Measurements from ENCODE around the gene GRM4.
"Not testable (repeated sequence)": the region's sequence is repeated elsewhere in the genome, so short reads cannot be mapped to it uniquely, and the experiment has no call there.

GRM4 gene

DNA sequence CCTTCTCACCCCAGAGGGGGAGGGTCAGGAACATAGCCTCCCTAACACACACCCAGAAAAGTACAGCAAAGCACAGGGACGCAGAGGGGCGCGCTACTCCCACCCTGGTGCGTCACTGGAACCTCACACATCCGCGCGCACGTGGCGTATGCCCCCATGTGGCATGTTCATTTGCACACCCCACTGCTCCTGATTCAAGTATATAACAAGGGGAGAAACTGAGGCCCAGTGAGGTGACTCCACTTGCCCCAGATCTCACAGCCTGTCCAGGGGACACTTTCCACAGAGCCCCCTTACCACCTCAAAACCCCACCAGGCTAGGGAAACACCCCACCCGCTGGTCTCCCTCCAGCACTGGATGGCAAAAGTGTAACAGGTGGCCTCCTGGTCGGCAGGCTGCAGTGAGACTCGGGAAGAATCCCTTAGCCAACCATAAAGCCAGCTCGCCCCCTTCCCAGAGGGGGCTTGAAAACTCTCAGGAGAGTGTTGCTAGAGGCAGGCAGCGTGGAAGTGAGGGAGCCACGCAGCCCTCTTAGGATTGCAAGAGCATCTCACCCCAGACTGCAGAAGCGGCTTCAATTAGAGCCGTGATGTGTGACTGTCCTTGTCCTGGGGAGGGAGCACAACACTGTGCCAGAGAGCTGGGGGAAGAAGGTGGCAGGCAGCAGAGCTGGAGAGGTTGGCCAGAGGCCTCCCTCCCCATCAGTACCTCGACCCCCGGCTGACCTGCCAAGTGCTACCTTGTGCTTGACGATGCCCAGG lies at the start of gene GRM4:
Gene GRM4, minus strand, starts transcription at position 67 of the 762 bp plus-strand sequence. CDS start 12,591 bp downstream, outside the sequence.
- DNase-seq (ENCODE audit: low read depth in 2 of 2), result no peak

DNA sequence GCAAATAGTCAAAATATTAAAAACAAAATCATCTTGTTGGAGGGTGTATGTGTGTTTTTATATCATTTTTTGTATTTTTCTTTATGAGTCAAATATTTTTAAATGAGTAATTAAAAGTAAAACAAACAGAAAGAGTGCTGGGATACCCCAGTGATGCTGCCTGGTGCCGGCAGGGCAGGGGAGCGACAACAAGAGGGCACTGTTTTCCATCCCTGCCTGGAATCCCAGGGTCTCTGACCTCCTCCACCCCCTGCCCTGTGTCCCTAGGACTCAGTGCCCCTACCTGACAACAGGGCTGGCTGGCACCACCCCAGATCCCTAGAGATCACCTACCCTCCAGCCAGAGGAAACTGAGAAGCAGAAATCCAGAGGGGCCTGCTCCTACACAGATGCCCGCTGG lies 48.9 kb upstream of the GRM4 start:
- DNase-seq (ENCODE audit: low read depth in 2 of 2), result no peak

GRCh38 chr6:34190504-34191122 lies 44.7 kb upstream of the GRM4 start:
- DNase-seq (ENCODE audit: low read depth in 2 of 2), result no peak

DNA sequence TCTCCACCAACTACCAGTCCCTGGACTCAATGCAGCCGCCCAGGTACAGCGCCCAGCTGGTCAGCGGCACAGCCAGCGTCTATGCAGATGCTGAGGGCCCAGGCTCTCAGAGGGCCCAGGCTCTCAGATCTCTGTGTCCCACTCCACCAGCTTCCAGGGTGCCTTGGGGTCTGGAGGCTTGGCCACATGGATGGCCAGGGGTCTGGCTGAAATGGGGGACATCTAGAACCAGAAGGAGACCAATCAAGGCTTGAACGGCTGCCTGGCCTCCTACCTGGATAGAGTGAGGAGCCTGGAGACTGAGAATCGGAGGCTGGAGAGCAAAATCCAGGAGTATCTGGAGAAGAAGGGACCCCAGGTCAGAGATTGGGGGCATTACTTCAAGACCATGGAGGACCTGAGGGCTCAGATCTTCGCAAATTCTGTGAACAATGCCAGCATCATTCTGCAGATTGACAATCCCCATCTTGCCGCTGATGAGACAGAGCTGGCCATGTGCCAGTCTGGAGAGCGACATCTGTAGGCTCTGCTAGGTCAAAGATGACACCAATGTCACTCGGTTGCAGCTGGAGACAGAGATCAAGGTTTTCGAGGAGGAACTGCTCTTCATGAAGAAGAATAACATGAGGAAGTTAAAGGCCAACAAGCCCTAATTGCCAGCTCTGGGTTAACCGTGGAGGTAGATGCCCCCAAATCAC lies 44.1 kb upstream of the GRM4 start:
- DNase-seq (ENCODE audit: low read depth in 2 of 2), result no peak

DNA sequence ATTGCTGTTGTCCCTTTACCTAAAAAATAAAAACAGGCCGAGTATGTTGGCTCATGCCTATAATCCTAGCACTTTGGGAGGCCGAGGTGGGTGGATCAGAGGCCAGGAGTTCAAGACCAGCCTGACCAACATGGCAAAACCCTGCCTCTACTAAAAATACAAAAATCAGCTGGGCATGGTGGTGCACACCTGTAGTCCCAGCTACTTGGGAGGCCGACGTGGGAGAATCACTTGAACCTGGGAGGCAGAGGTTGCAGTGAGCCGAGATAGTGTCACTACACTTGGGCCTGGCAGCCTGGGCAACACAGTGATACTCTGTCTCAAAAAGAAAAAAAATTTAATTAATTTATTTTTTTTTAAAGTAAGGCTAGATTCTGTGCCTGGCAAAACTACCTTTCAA lies 38.8 kb upstream of the GRM4 start:
- not testable (repeated sequence) for DNase-seq (ENCODE audit: low read depth in 2 of 2)

GRCh38 chr6:34182751-34183531 lies 37.1 kb upstream of the GRM4 start:
- peak; percentile 57 to 68 for DNase-seq (ENCODE audit: low read depth in 2 of 2)

DNA sequence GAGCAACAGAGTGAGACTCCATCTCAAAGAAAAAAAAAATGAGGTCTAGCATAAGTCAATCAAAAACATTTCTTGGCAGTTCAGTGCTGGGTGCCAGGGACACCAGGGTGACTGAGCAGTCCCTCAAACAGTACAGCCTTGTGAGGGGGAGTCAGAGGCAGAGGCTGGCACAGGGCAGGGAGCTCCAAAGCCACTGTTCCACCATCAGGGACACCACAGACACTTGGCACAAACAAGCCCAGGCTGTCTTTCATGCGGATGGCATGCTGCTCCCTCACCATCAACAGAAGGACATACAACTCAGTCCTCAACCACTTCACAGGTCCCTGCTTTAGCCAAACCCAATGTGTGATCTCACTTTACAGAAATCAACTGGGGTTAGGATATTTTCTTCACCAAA lies 36.0 kb upstream of the GRM4 start:
- no peak for DNase-seq (ENCODE audit: low read depth in 2 of 2)

- no peak for DNase-seq (ENCODE audit: low read depth in 2 of 2)
These were observed 33.3 kb upstream of the GRM4 start for GRCh38 chr6:34179106-34179720.

- no peak for DNase-seq (ENCODE audit: low read depth in 2 of 2)
These were observed 32.6 kb upstream of the GRM4 start for GRCh38 chr6:34178357-34179105.

DNA sequence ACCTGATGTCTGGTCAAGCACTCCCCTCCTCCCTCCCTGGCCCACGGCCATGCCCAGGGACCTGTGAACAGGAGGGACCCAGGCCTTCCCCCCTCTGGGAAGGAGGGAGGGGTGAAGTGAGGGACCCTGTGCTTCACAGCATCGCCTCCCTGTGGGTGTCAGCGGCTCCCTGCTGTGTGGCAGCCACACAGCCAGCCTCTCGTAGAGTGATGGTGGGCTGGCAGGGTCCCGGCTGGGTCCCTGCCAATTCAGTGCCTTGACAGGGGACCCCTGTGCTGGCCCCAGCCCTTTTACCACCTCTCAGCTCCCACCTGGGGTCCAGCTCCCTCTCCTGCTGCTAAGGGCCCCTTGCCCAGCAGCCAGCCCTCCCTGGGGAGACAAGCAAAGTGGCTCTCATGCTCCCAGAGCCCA lies 31.3 kb upstream of the GRM4 start:
- no peak for DNase-seq (ENCODE audit: low read depth in 2 of 2)

DNA sequence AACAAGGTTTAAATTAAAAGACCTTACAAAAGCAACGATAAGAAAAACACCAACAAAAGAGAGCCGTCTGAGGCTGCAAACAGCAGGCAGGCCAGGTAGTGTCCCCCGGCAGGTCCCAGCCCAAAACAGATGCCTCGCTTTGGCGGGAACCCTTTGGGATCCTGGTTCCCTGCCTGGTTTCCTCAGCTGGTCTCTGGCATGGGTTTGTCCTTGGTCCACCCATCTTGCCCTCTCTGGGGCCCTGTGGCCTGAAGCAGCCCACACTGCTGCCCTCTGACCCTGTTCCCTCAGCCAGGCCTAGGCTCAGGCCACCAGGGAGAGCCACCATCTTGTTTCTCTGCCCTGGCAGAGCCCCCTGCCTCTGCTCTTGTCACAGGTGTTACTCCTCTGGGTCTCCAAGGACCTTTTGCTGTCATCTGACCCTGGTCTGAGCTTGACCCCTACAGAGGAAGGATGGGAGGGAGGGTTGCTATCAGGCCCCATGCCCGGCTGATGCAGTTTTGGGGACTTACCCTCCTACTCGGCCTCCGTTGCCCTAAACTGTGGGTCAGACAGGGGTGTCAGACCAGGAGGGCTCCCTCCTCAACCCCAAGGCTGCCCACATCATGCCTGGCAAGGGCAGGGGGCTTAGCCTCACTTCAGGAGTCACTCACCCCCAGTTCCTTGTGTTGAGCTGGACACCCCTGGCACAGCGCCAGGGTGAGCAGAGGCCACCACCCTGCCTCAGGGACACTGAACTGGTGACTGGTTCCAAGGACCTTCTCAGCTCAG lies 30.6 kb upstream of the GRM4 start:
- no peak for DNase-seq (ENCODE audit: low read depth in 2 of 2)

DNA sequence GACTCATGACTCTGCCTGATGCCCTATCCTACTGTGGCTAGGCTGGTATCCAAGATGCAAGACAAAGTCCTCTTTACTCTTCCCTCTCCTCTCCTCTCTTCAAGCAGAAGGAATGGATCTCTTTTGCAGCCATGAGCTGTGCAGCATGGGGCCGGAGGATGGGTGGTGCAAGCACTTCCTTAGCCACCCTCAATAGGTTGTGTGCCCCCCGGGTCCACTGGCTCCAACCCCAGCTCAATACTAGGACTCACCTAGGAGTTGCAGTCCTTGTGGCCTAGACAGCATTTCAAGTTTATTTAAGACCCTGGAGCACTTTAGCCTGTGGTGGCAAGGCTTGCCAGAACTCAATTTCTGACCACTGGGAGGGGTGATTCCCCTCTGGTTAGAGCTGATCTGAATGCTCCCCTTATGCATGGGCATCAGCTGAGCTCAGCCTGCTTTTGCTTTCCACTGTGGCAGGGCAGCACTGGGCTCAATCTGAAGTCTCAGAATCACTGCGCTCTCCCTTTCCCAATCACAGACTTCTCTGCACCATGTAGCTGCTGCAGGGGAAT lies 29.0 kb upstream of the GRM4 start:
- DNase-seq (ENCODE audit: low read depth in 2 of 2), result no peak

- no peak for DNase-seq (ENCODE audit: low read depth in 2 of 2)
These were observed 27.3 kb upstream of the GRM4 start for GRCh38 chr6:34172961-34173775.

DNA sequence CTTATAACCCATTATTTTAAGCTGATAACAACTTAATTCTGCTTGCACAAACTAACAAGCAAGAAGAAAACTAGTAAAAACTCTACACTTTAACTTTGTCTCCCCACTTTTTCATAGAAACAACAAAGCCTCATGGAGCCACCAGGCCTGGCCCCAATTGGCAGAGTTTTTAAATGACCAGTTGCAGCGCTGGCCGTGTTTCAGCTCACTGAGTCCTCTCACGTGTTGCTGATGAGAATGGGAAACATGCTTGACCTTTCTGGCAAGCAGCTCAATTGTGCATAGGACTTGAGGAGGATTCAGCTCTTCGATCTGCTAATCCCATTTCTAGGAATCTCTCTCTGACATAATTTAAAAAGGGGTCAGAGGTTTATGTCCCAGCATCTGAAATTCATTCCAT lies 24.5 kb upstream of the GRM4 start:
- DNase-seq (ENCODE audit: low read depth in 2 of 2), result no peak

GRCh38 chr6:34169897-34170296 lies 24.0 kb upstream of the GRM4 start:
- DNase-seq (ENCODE audit: low read depth in 2 of 2), result no peak

DNA sequence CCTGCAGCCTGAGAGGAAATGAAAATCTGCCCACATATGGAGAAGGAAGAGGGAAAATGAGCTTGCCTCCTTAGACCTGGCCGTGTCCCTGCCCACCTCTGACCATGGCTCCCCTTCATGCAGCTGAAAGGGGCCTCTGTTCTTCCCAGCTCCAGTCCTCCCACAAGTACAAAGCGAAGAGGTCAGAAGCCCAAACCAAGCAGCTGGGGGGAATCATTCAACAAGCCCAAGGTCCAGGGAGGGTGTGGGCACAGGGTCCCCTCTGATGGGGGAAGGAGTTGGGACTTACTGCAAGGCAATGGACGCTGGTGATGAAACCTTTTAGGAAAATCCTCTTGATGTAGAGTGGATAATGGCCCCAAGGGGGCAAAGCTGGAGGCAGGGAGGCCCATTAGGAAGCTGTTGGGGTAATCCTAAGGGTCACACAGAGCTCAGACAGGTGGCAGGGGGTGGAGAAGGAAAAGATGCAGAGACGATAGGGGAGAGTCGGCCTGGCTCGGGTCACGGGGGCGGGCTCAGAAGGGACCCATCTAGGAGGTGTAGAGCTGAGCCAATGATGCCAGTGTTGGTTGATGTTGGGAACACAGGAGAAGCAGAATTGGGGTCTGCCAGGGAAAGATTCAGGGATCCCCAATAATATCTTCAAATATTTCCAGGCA lies 16.1 kb upstream of the GRM4 start:
- DNase-seq (ENCODE audit: low read depth in 2 of 2), result no peak

DNA sequence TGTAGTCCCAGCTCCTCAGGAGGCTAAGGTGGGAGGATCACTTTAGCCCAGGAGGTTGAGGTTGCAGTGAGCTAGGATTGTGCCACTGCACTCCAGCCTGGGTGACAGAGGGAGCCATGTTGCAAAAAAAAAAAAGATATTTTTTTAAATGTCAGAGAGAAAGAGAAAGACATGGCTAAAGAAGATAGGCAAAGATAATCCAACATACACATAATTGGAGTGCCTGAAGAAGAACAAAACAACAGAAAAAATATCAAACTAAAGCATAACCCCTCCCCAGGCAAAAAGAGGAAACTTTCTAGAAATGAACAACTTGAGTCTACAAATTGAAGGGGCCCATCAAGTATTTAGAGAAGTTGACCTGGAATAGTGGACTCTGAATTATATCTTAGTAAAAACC lies 14.0 kb upstream of the GRM4 start:
- DNase-seq (ENCODE audit: low read depth in 2 of 2), result no peak

DNA sequence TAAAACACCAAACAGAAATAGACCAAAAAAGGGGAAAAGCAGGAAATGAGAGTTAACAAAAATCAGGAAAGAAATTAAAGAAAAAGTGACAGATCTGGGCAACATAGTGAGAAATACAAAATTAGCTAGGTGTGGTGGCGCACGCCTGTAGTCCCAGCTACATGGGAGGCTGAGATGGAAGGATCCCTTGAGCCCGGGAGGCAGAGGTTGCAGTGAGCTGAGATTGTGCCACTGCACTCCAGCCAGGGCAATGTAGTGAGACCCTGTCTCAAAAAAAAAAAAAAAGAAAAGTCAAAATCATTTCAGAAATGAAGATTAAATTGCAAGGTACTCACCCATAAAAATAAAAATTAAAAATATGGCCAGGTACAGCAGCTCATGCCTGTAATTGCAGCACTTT lies 13.0 kb upstream of the GRM4 start:
- no peak for DNase-seq (ENCODE audit: low read depth in 2 of 2)
